ENCODE results near the gene RNF123. TPM values are rescaled to one million over a fixed set of nuclear protein-coding genes. Genes with fewer than 3 reads are reported as not detected.

Gene RNF123
- polyA plus RNA-seq, 1 donor = 42.5 TPM

DNA sequence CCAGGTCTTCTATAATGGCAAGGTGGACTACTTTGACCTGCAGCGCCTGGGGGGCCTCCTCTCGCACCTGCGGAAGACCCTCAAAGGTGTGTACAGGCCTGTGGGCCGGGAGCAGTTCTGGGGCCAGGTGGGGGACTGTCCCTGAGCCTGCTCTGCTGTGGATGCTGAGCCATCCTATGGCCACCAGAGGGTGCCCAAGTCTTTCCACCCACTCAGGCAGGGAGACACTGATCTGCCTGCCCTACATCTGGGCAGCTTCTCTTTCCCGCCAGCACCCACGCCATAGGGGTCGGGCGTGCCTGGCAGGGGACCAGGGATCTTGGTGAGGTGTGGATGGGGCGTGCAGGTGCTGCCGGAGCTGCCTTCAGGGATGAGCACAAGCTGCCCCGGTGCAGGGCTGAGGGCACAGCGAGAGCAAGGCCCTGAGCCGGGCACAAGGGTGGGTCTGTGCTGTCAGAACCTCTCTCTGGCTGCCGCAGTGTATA is 14.1 kb downstream of the RNF123 start:
- DNase-seq (ENCODE audit: low read depth) = no peak

DNA sequence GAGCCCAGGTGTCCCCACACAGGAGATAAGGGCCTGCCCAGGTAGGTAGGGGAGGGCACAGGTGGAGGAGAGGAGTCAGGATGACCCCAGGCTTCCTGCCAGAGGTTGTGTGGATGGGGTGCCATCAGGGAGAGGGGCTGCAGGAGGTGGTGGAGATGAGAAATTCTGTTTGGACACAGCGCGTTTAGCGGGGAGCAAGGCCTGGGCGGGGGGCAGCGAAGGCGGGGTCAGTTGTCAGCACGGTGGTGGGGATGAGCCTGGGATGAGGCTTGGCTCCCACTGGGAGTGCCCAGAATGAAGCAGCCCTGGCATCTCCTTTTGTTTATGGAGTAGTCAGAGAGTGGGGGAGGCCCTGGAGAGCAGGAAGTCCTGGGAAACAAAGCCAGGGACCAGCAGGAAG is 14.6 kb downstream of the RNF123 start:
- DNase-seq (ENCODE audit: low read depth) = no peak

- DNase-seq (ENCODE audit: low read depth) = no peak
Observed at GRCh38 chr3:49704629-49705028, 15.3 kb downstream of the RNF123 start.

GRCh38 chr3:49705390-49705960 is 16.1 kb downstream of the RNF123 start:
- DNase-seq (ENCODE audit: low read depth) = no peak

DNA sequence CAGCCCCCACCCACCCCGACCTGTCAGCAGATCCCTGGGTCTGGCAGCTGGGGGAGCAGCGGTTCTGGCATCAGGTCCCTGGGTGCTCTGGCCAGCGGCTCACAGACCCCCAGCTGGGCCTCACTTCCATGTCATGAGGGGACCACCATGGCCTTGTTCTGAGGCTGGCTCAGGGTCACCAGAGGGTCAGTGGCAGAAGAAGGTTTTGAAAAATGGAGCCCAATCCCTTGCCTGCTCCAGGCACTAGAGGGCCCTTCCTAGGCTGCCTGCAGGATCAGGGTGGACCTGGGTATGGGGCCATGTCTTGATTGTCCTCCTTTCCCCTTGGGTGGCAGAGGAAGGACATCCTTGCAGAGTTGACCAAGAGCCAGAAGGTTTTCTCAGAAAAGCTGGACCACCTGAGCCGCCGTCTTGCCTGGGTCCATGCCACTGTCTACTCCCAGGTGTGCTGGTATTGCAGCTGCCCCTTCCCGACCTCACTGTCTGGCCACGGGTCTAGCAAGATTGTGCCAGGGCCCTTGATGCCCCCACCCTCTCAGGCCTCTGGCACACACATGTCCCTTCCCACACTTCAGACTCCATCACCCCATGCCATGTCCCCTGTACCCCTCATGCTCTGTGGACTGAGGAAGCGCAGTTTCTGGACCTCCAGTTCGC is 17.2 kb downstream of the RNF123 start:
- no peak for DNase-seq (ENCODE audit: low read depth)

DNA sequence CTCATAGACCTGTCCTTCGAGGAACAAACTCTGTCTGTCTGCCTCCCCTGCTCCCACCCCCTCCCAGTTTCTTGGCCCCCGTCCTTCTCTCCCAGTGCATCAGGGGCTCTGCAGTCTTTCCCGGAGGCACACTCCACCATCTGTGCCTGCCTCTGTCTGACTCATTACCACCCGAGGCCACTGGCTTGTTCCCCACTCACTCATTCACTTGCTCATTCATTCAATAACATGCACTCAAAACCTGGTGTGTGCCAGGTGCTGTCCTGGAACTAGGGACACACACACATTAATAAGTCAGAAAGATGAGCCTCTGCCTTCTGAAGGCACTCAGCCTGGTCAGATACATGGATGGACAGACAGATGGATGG is 17.7 kb downstream of the RNF123 start:
- DNase-seq (ENCODE audit: low read depth) = no peak

GRCh38 chr3:49709852-49710251 is 20.5 kb downstream of the RNF123 start:
- DNase-seq (ENCODE audit: low read depth) = no peak

- DNase-seq (ENCODE audit: low read depth) = no peak
Observed at GRCh38 chr3:49711489-49711888, 22.1 kb downstream of the RNF123 start.

GRCh38 chr3:49712166-49712565 is 22.8 kb downstream of the RNF123 start:
- DNase-seq (ENCODE audit: low read depth) = no peak

GRCh38 chr3:49712631-49713317 is 23.4 kb downstream of the RNF123 start:
- DNase-seq (ENCODE audit: low read depth) = no peak

GRCh38 chr3:49713336-49714105 is 24.2 kb downstream of the RNF123 start:
- no peak for DNase-seq (ENCODE audit: low read depth)

DNA sequence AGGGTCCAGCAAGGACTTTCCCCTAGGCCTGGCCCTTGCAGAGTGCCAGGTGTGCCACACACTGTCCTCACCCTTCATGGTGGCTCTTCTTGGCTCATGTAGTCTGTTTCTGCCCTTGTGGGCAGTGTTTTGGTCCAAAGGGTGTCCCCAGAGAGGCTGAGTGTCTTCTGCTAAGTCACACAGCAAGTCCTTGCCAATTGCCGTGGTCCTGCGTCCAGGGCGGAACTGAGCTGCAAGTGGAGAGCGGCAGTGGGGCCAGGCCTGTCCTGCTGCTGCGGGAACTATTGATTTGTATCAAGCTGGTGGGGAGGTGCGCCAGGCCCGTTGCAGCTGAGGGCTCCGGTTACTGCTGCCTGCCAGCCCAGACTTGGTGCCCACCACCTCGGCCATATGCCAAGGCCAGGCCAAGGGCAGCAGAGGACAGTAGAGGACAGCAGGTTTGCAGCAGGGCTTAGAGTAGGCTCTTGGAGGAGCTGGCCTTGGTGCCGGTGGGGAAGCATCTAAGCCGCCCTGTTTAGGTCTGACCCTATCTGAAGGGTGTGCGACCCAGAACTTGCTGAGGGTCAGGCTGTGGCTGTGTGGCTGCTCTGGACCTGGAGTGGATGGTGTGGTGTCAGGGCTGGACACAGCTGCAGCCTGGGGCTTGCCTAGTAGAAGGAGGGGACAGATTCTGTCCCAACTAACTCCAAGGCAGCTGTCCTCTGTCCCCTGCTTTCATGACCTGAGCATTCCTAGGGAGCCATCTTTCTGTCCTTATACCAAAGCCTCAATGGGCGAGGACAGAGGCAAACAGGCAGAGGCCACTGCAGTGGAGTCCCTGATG is 25.6 kb downstream of the RNF123 start:
- no peak for DNase-seq (ENCODE audit: low read depth)

DNA sequence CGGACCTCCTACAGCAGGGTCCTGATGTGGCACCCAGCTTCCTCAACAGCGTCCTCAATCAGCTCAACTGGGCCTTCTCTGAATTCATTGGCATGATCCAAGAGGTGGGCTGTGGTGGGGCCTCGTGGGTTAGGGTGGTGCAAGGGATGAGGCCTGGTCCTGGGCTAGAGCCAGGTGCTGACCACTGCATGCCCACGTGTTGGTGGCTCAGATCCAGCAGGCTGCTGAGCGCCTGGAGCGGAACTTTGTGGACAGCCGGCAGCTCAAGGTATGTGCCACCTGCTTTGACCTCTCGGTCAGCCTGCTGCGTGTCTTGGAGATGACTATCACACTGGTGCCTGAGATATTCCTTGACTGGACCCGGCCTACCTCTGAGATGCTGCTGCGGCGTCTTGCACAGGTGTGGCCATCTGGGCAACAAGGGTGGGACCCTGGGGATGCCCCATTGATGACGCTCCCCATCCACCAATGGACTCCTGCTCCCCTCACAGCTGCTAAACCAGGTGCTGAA is 26.3 kb downstream of the RNF123 start:
- no peak for DNase-seq (ENCODE audit: low read depth)

- DNase-seq (ENCODE audit: low read depth) = no peak
Observed at GRCh38 chr3:49716169-49716568, 26.8 kb downstream of the RNF123 start.

DNA sequence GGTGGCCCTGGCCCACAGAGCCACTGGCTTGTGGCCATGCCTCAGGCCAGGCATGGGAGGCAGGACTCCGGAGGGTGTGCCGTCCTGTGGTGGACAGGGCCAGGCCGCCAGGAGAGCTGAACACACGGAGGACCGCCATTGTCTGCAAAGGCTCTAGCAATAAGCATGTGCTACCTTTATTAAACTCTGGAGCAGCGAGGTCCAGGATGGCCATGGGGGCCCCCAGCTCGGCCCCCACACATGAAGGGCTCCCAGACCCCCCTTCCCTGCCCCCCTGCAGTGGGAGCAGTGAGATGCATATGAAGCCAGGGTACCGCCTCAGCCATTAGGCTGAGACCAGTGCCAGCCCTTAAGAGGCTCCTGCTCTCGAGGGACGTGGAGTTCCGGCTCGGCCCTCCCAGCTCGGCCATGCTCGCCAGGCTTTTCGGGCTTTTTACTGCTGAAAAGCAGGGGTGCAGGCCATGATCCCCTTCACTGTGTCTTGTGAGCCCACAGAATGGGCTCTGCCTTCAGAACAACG is 27.4 kb downstream of the RNF123 start:
- DNase-seq (ENCODE audit: low read depth) = no peak

GRCh38 chr3:49717211-49717958 is 28.0 kb downstream of the RNF123 start:
- DNase-seq (ENCODE audit: low read depth) = no peak

DNA sequence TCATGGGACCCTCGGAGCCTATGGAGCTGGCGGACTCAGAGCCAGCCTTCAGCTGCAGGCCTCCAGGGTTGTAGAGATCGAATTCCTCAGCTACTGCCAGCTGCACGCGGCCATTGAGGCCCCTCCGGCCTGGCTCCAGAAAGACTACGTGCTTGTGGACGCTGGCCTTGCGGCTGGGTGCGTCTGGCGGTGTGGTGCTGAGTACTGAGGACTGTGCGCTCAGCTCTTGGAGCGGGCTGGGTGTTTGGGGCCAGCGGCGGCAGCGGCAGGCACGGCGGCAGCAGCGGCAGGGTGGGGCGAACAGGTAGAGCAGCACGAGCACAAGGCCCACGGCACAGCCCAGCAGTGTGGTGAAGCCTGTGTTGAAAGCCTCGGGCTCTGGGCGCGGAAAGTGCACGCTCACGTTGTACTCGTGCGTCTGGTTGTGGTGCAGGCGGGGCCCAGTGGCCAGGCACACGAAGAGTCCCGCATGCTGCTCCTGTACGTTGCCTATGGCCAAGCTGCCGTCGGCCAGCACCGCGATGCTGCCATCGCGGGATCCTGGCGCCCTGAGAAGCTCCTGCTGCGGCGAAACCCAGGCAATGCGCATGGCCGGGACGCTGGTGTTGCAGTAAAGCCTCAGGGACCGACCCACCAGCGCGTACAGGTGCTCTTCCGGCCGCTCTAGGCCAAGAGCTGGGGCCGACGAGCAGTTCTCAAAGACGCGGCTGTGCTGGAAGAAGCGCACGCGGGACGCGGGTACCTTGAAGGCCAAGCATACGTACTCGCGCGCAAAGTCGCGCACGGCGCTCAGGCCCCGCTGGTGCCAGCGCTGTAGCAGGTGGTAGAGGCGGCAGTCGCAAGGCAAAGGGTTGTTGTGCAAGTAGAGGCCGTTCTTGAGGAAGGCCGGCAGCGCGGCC is 28.9 kb downstream of the RNF123 start:
- DNase-seq (ENCODE audit: low read depth) = no peak

- no peak for DNase-seq (ENCODE audit: low read depth)
Observed at GRCh38 chr3:49718858-49719213, 29.5 kb downstream of the RNF123 start.

DNA sequence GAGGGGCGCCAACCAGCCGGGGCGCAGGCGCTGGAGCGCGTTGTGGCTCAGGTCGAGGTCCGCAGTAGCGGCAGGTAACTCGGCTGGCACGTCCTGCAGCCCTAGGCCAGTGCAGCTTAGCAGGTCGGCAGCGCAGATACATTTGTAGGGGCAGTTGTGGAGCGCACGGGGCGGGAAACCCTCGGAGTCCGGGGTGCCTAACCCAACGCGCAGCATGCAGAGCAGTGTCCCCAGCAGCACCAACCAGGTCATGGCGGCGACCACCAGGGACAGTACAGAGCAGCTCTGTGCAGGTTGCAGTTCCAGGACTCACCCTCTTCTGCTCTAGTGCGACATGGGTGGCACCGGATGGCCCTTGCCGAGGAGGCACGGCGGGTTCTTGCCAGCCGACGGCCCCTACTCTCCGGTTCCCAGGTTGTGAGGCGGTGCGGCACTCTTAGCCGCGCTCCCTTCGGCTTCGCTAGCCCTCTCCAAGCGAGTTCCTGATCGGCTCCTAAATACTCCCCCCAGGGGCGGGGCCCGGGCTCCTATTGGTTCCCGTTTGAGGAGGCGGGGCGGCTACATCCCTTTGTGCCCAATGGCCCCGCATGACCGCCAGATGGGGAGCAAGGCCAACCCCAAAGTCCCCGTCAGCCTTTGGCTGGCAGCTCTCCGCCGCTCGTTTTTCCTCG is 30.0 kb downstream of the RNF123 start, which contains the start of gene AMIGO3:
Gene AMIGO3, minus strand, starts transcription at position 471 of the 671 bp plus-strand sequence. Its CDS starts 219 bp downstream, at position 252.
- peak; percentile 57 for DNase-seq (ENCODE audit: low read depth)

All from forelimb muscle (tissue), 1 donor.